ENCODE data around the gene MCFD2.
"Not testable (repeated sequence)": the region's sequence is repeated elsewhere in the genome, so short reads cannot be mapped to it uniquely, and the experiment has no call there.

MCFD2 gene

GRCh38 chr2:46876741-46877384 lies 38.7 kb downstream of the MCFD2 start:
- H3K4me2 ChIP-seq (ENCODE audit: low read length): no peak overlapping the region
- H3K9ac ChIP-seq (ENCODE audit: low read depth, low read length): peak overlapping the region; percentile 40
- no peaks in the 10 kb centered on the region for H3K27me3 ChIP-seq (ENCODE audit: control insufficient read depth, insufficient read depth, low read length)
- H3K4me3 ChIP-seq (ENCODE audit: low read length): no peak overlapping the region
- H3K4me1 ChIP-seq (ENCODE audit: control insufficient read depth, insufficient read depth, low read length): peaks cover 75% of the 10 kb centered on the region
- no peaks in the 10 kb centered on the region for H3K36me3 ChIP-seq (ENCODE audit: insufficient read depth, low read length)
- H3K9me3 ChIP-seq (replicated peaks; ENCODE audit: low read length): no peaks in the 10 kb centered on the region

- not testable (repeated sequence) for H3K36me3 ChIP-seq (ENCODE audit: insufficient read depth, low read length); H3K4me3 ChIP-seq (ENCODE audit: low read length); H3K27me3 ChIP-seq (ENCODE audit: control insufficient read depth, insufficient read depth, low read length); H3K9me3 ChIP-seq (replicated peaks; ENCODE audit: low read length); H3K4me2 ChIP-seq (ENCODE audit: low read length)
- peak overlapping the region; percentile 77 for H3K9ac ChIP-seq (ENCODE audit: low read depth, low read length)
- H3K4me1 ChIP-seq (ENCODE audit: control insufficient read depth, insufficient read depth, low read length): peaks cover 67% of the 10 kb centered on the region
Measured at GRCh38 chr2:46875962-46876689, 39.5 kb downstream of the MCFD2 start.

GRCh38 chr2:46875226-46875899 lies 40.2 kb downstream of the MCFD2 start:
- Histone ChIP-seq H3K9ac (ENCODE audit: low read depth, low read length) (peak overlapping the region; percentile 77), H3K36me3 (ENCODE audit: insufficient read depth, low read length) (no peaks in the 10 kb centered on the region), H3K9me3 (replicated peaks; ENCODE audit: low read length) (no peaks in the 10 kb centered on the region), H3K27me3 (ENCODE audit: control insufficient read depth, insufficient read depth, low read length) (no peaks in the 10 kb centered on the region), H3K4me1 (ENCODE audit: control insufficient read depth, insufficient read depth, low read length) (peaks cover 65% of the 10 kb centered on the region), H3K4me3 (ENCODE audit: low read length) (no peak overlapping the region), H3K4me2 (ENCODE audit: low read length) (peak overlapping the region; percentile 51)

GRCh38 chr2:46874236-46874929 lies 41.2 kb downstream of the MCFD2 start:
- Histone ChIP-seq H3K9ac (ENCODE audit: low read depth, low read length) (peak overlapping the region; percentile 77), H3K9me3 (replicated peaks; ENCODE audit: low read length) (no peaks in the 10 kb centered on the region), H3K27me3 (ENCODE audit: control insufficient read depth, insufficient read depth, low read length) (no peaks in the 10 kb centered on the region), H3K4me1 (ENCODE audit: control insufficient read depth, insufficient read depth, low read length) (peaks cover 65% of the 10 kb centered on the region), H3K4me3 (ENCODE audit: low read length) (peak overlapping the region; percentile 10), H3K36me3 (ENCODE audit: insufficient read depth, low read length) (no peaks in the 10 kb centered on the region), H3K4me2 (ENCODE audit: low read length) (peak overlapping the region; percentile 51)

- H3K4me3 ChIP-seq (ENCODE audit: low read length): peak overlapping the region; percentile 0
- peak overlapping the region; percentile 51 for H3K4me2 ChIP-seq (ENCODE audit: low read length)
- peak overlapping the region; percentile 77 for H3K9ac ChIP-seq (ENCODE audit: low read depth, low read length)
- H3K36me3 ChIP-seq (ENCODE audit: insufficient read depth, low read length): no peaks in the 10 kb centered on the region
- H3K9me3 ChIP-seq (replicated peaks; ENCODE audit: low read length): no peaks in the 10 kb centered on the region
- no peaks in the 10 kb centered on the region for H3K27me3 ChIP-seq (ENCODE audit: control insufficient read depth, insufficient read depth, low read length)
- peaks cover 58% of the 10 kb centered on the region for H3K4me1 ChIP-seq (ENCODE audit: control insufficient read depth, insufficient read depth, low read length)
Measured at GRCh38 chr2:46873604-46874068, 42.0 kb downstream of the MCFD2 start.

- peak overlapping the region; percentile 41 for H3K9ac ChIP-seq (ENCODE audit: low read depth, low read length)
- H3K4me1 ChIP-seq (ENCODE audit: control insufficient read depth, insufficient read depth, low read length): peaks cover 52% of the 10 kb centered on the region
- H3K4me2 ChIP-seq (ENCODE audit: low read length): no peak overlapping the region
Measured at GRCh38 chr2:46872902-46873603, 42.6 kb downstream of the MCFD2 start.

GRCh38 chr2:46871976-46872381 lies 43.6 kb downstream of the MCFD2 start:
- H3K9ac ChIP-seq (ENCODE audit: low read depth, low read length): no peak overlapping the region

More at GRCh38 chr2:46872902-46873603, 42.6 kb downstream of the MCFD2 start:
- H3K9me3 ChIP-seq (replicated peaks; ENCODE audit: low read length): no peaks in the 10 kb centered on the region
- no peaks in the 10 kb centered on the region for H3K36me3 ChIP-seq (ENCODE audit: insufficient read depth, low read length)
- H3K27me3 ChIP-seq (ENCODE audit: control insufficient read depth, insufficient read depth, low read length): no peaks in the 10 kb centered on the region
- H3K4me3 ChIP-seq (ENCODE audit: low read length): no peak overlapping the region

GRCh38 chr2:46870051-46870839 lies 45.4 kb downstream of the MCFD2 start:
- H3K4me3 ChIP-seq (ENCODE audit: low read length): no peak overlapping the region
- no peaks in the 10 kb centered on the region for H3K36me3 ChIP-seq (ENCODE audit: insufficient read depth, low read length)
- H3K9me3 ChIP-seq (replicated peaks; ENCODE audit: low read length): peaks cover 2% of the 10 kb centered on the region
- H3K9ac ChIP-seq (ENCODE audit: low read depth, low read length): no peak overlapping the region
- H3K4me1 ChIP-seq (ENCODE audit: control insufficient read depth, insufficient read depth, low read length): peaks cover 44% of the 10 kb centered on the region
- no peaks in the 10 kb centered on the region for H3K27me3 ChIP-seq (ENCODE audit: control insufficient read depth, insufficient read depth, low read length)
- no peak overlapping the region for H3K4me2 ChIP-seq (ENCODE audit: low read length)

More at GRCh38 chr2:46871976-46872381, 43.6 kb downstream of the MCFD2 start:
- Histone ChIP-seq H3K4me1 (ENCODE audit: control insufficient read depth, insufficient read depth, low read length) (peaks cover 47% of the 10 kb centered on the region), H3K9me3 (replicated peaks; ENCODE audit: low read length) (no peaks in the 10 kb centered on the region), H3K4me3 (ENCODE audit: low read length) (no peak overlapping the region), H3K4me2 (ENCODE audit: low read length) (no peak overlapping the region), H3K27me3 (ENCODE audit: control insufficient read depth, insufficient read depth, low read length) (no peaks in the 10 kb centered on the region), H3K36me3 (ENCODE audit: insufficient read depth, low read length) (no peaks in the 10 kb centered on the region)

- Histone ChIP-seq H3K4me1 (ENCODE audit: control insufficient read depth, insufficient read depth, low read length) (peaks cover 38% of the 10 kb centered on the region), H3K4me2 (ENCODE audit: low read length) (no peak overlapping the region)
Measured at GRCh38 chr2:46869621-46870020, 46.0 kb downstream of the MCFD2 start.

GRCh38 chr2:46866770-46867246 lies 48.8 kb downstream of the MCFD2 start:
- H3K36me3 ChIP-seq (ENCODE audit: insufficient read depth, low read length): no peaks in the 10 kb centered on the region
- H3K9ac ChIP-seq (ENCODE audit: low read depth, low read length): no peak overlapping the region
- no peak overlapping the region for H3K4me3 ChIP-seq (ENCODE audit: low read length)
- H3K4me2 ChIP-seq (ENCODE audit: low read length): no peak overlapping the region
- H3K4me1 ChIP-seq (ENCODE audit: control insufficient read depth, insufficient read depth, low read length): peaks cover 16% of the 10 kb centered on the region
- H3K27me3 ChIP-seq (ENCODE audit: control insufficient read depth, insufficient read depth, low read length): no peaks in the 10 kb centered on the region
- H3K9me3 ChIP-seq (replicated peaks; ENCODE audit: low read length): peaks cover 10% of the 10 kb centered on the region

More at GRCh38 chr2:46869621-46870020, 46.0 kb downstream of the MCFD2 start:
- no peak overlapping the region for H3K9ac ChIP-seq (ENCODE audit: low read depth, low read length)
- H3K9me3 ChIP-seq (replicated peaks; ENCODE audit: low read length): peaks cover 8% of the 10 kb centered on the region
- H3K4me3 ChIP-seq (ENCODE audit: low read length): no peak overlapping the region
- H3K27me3 ChIP-seq (ENCODE audit: control insufficient read depth, insufficient read depth, low read length): no peaks in the 10 kb centered on the region
- H3K36me3 ChIP-seq (ENCODE audit: insufficient read depth, low read length): no peaks in the 10 kb centered on the region
